ENCODE results near the gene SNRPD3.
"Not testable (repeated sequence)": the region's sequence is repeated elsewhere in the genome, so short reads cannot be mapped to it uniquely, and the experiment has no call there.

Gene SNRPD3

DNA sequence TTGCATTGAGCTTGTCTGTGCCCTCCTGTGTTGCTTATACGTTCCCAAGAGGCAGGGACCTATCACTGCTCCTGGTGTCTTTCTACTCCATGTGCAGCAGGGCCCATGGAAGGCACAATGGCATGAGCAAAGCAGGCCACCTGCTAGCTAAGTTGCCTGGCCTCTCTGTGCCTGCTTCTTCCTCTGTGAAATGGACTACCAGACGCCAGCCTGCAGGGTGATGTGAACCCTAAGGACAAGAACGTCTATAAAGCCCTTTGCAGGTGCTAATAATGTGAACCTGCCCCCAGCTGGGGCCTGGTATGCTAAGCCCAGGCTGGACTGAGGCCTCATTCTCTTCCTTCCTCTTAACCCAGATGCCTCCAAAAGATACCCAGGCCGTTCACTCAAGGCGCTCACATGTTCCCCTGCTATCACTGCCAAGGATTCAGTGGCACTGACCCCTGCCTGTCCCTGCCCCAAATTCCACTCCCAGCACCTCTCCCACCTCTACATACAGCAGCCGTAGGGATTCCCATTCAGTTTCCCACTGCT lies 4.8 kb upstream of the SNRPD3 start:
- Histone ChIP-seq H4K20me1 (ENCODE audit: insufficient read depth) (no peaks in the 10 kb centered on the region), H3K27me3 (ENCODE audit: insufficient read depth, low read depth) (no peaks in the 10 kb centered on the region), H3K36me3 (ENCODE audit: insufficient read depth) (peaks cover 10% of the 10 kb centered on the region; the same call in 1 of the 2 replicates), H3K79me2 (ENCODE audit: insufficient read depth, low read depth) (peaks cover 50% of the 10 kb centered on the region), H3K9ac (no peak overlapping the region), H2AFZ (ENCODE audit: low read depth) (no peak overlapping the region), H3K4me3 (IDR thresholded peaks at IDR 0.05; ENCODE audit: insufficient read depth, low read depth, low read length) (no peak overlapping the region), H3K4me1 (ENCODE audit: low read depth, poor library complexity, severe bottlenecking) (peaks cover 34% of the 10 kb centered on the region), H3K4me2 (no peak overlapping the region), H3K27ac (no peak overlapping the region)
- TF ChIP-seq, protein P1, sequence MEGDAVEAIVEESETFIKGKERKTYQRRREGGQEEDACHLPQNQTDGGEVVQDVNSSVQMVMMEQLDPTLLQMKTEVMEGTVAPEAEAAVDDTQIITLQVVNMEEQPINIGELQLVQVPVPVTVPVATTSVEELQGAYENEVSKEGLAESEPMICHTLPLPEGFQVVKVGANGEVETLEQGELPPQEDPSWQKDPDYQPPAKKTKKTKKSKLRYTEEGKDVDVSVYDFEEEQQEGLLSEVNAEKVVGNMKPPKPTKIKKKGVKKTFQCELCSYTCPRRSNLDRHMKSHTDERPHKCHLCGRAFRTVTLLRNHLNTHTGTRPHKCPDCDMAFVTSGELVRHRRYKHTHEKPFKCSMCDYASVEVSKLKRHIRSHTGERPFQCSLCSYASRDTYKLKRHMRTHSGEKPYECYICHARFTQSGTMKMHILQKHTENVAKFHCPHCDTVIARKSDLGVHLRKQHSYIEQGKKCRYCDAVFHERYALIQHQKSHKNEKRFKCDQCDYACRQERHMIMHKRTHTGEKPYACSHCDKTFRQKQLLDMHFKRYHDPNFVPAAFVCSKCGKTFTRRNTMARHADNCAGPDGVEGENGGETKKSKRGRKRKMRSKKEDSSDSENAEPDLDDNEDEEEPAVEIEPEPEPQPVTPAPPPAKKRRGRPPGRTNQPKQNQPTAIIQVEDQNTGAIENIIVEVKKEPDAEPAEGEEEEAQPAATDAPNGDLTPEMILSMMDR (conservative IDR thresholded peaks at IDR 0.05; ENCODE audit: low read depth, low read length), result no peak

DNA sequence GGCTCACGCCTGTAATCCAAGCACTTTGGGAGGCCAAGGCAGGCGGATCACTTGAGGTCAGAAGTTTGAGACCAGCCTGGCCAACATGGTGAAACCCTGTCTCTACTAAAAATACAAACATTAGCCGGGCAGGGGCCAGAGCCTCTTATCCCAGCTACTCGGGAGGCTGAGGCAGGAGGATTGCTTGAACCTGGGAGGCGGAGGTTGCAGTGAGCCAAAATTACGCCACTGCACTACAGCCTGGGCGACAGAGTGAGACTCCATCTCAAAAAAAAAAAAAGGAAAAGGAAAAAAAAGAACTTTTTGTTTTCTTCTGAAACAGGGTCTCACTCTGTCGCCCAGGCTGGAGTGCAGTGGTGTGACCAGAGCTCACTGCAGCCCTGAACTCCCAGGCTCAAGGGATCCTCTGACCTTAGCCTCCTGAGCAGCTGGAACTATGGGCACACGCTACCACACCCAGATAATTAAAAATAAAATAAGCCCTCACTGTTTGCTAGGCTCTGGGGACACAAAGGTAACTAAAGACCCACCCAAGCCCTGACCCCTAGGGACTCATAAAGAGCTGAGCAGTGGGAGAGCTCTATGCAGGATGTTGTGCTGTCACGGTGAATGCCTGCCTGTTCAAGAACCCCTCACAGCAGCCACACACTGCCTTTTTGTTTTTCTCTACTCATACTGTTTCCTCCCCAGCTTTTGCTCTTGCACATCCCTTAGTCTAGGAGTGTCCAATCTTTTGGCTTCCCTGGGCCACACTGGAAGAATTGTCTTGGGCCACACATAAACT lies 3.1 kb upstream of the SNRPD3 start:
- H3K36me3 ChIP-seq (ENCODE audit: insufficient read depth); H2AFZ ChIP-seq (ENCODE audit: low read depth); H3K27me3 ChIP-seq (ENCODE audit: insufficient read depth, low read depth); H4K20me1 ChIP-seq (ENCODE audit: insufficient read depth); H3K9ac ChIP-seq; H3K27ac ChIP-seq; H3K4me3 ChIP-seq (IDR thresholded peaks at IDR 0.05; ENCODE audit: insufficient read depth, low read depth, low read length): not testable (repeated sequence)
- H3K79me2 ChIP-seq (ENCODE audit: insufficient read depth, low read depth), result peaks cover 67% of the 10 kb centered on the region
- H3K4me2 ChIP-seq, result peak overlapping the region; percentile 100
- H3K4me1 ChIP-seq (ENCODE audit: low read depth, poor library complexity, severe bottlenecking), result peaks cover 36% of the 10 kb centered on the region

- Histone ChIP-seq H3K36me3 (ENCODE audit: insufficient read depth) (0 out of 2 replicates have a peak, but pooled peaks cover 3% of the 10 kb centered on the region), H3K27me3 (ENCODE audit: insufficient read depth, low read depth) (no peaks in the 10 kb centered on the region), H2AFZ (ENCODE audit: low read depth) (0 out of 2 replicates have a peak overlapping the region, but pooled peaks have one; percentile 33), H3K27ac (peak overlapping the region; percentile 86), H3K79me2 (ENCODE audit: insufficient read depth, low read depth) (peaks cover 78% of the 10 kb centered on the region), H4K20me1 (ENCODE audit: insufficient read depth) (no peaks in the 10 kb centered on the region), H3K4me1 (ENCODE audit: low read depth, poor library complexity, severe bottlenecking) (peaks cover 47% of the 10 kb centered on the region), H3K4me2 (peak overlapping the region; percentile 100), H3K9ac (peak overlapping the region; percentile 92), H3K4me3 (IDR thresholded peaks at IDR 0.05; ENCODE audit: insufficient read depth, low read depth, low read length) (peak overlapping the region; percentile 40)
- TF ChIP-seq, protein P1 (conservative IDR thresholded peaks at IDR 0.05; ENCODE audit: low read depth, low read length), result no peak
Observed at GRCh38 chr22:24553597-24554312, 2.0 kb upstream of the SNRPD3 start.

DNA sequence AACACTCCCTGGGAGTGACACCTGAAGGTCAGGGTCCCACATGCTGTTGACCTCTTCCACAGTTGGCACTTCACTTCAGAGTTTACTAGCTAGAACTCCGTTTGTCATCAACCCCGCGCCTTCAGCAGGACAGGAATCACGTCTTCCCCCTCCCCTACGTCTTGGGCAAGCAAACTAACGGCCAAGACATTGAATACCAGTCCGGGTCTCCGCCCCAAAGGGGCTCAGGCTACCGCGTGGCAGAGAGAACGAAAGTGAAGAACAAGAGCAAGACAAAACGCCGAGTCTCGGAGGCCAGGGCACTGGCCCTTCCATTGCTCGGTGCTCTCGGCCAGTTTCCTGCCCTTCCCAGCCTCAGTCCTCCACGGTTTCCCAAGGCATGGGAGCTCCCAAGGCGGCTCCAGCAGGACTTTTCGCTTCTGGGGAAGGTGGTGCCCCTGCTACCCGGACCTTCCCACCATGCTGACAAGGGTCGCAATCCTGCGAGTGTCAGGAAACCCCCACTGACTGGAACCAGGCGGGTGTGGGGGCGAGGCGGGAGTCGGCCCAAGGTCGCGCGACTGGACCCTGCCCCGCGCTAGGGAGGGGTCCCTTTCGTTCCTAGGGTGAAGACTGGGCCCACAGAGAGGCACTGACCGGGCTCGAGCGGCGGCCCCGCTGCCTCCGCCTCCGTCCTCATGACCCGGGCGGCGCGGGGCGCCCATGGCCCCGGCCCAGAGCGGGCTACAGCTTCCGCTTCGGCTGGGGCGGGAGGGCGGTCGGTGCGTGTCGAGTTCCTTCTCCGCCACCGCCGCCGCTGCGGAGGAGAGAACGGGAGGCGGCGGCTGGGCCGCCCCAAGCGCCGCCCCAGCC lies 1.3 kb upstream of the SNRPD3 start, which contains the start of gene GUCD1:
TSS of gene GUCD1 (minus strand) at position 826 of the 852 bp plus-strand sequence. CDS start at position 679, 147 bp downstream.
- 0 out of 2 replicates have a peak, but pooled peaks cover 8% of the 10 kb centered on the region for H3K36me3 ChIP-seq (ENCODE audit: insufficient read depth)
- H3K4me3 ChIP-seq (IDR thresholded peaks at IDR 0.05; ENCODE audit: insufficient read depth, low read depth, low read length), result peak within 1 kb of the TSS; percentile 40
- no peaks in the 10 kb centered on the region for H3K27me3 ChIP-seq (ENCODE audit: insufficient read depth, low read depth)
- TF ChIP-seq, protein P1 (conservative IDR thresholded peaks at IDR 0.05; ENCODE audit: low read depth, low read length), result no peak
- peak within 1 kb of the TSS; percentile 86 for H3K27ac ChIP-seq
- H3K4me2 ChIP-seq, result peak within 1 kb of the TSS; percentile 100
- H3K4me1 ChIP-seq (ENCODE audit: low read depth, poor library complexity, severe bottlenecking), result peaks cover 55% of the 10 kb centered on the region
- no peaks in the 10 kb centered on the region for H4K20me1 ChIP-seq (ENCODE audit: insufficient read depth)
- H3K9ac ChIP-seq, result peak within 1 kb of the TSS; percentile 92
- peak within 1 kb of the TSS; percentile 89 for H2AFZ ChIP-seq (ENCODE audit: low read depth)
- H3K79me2 ChIP-seq (ENCODE audit: insufficient read depth, low read depth), result peaks cover 86% of the 10 kb centered on the region

Data from KMS-11 (cell line).